A673 (cell line): ENCODE results near the gene NHERF2. TPM values are rescaled to one million over a fixed set of nuclear protein-coding genes. Genes with fewer than 3 reads are reported as not detected.

ENCODE experiments used
- BruUV-seq: library from RNA; stranded (reverse); fragments of 400-500 nt; replicated peaks from 2 replicates; lab custom pipeline; 2021; lab: Mats Ljungman, UMichigan
- CTCF ChIA-PET: fragments of 300-600 bp; sonication (Branson Sonifier 250); formaldehyde crosslinking; loops from one replicate; lab custom pipeline; 2022; ENCODE audit warnings: antibody characterized with exemption; lab: Charles Lee
- POLR2A ChIA-PET: fragments of 300-600 bp; sonication (Branson Sonifier 250); formaldehyde crosslinking; loops from one replicate; lab custom pipeline; 2022; ENCODE audit warnings: antibody characterized with exemption; ENCODE audit not compliant: low non-redundant PET; lab: Charles Lee
- DNase-seq: peaks from one replicate; pipeline ENCODE4 v3.0.0-alpha.2; 2015; ENCODE audit warnings: low spot score
- H3K27ac ChIP-seq: fragments of 200-600 bp; sonication (generic); 2 replicates; pipeline ENCODE4 v1.5.1; 2016; ENCODE audit warnings: mixed run types, low read depth, mild to moderate bottlenecking, mixed read lengths, antibody characterized with exemption, low read length; ENCODE audit not compliant: poor library complexity, severe bottlenecking
- H3K27me3 ChIP-seq: fragments of 200-600 bp; sonication (generic); replicated peaks from 2 replicates; pipeline ENCODE4 v1.6.1; 2017; ENCODE audit warnings: mixed run types, low read depth, mild to moderate bottlenecking, mixed read lengths, antibody characterized with exemption, low read length; ENCODE audit not compliant: insufficient read depth, poor library complexity
- H3K36me3 ChIP-seq: fragments of 200-600 bp; sonication (generic); 2 replicates; pipeline ENCODE4 v1.6.1; 2016; ENCODE audit warnings: mixed run types, mild to moderate bottlenecking, mixed read lengths, antibody characterized with exemption, low read length; ENCODE audit not compliant: insufficient read depth, poor library complexity, severe bottlenecking
- H3K4me1 ChIP-seq: fragments of 200-600 bp; sonication (generic); 2 replicates; pipeline ENCODE4 v1.6.1; 2017; ENCODE audit warnings: mixed run types, mild to moderate bottlenecking, mixed read lengths, antibody characterized with exemption, low read length; ENCODE audit not compliant: insufficient read depth, poor library complexity, severe bottlenecking
- H3K4me3 ChIP-seq: fragments of 200-600 bp; sonication (generic); 2 replicates; pipeline ENCODE4 v1.5.1; 2016; ENCODE audit warnings: low read depth, mixed run types, mild to moderate bottlenecking, mixed read lengths, low read length; ENCODE audit not compliant: poor library complexity, severe bottlenecking
- H3K9me3 ChIP-seq: fragments of 200-600 bp; sonication (generic); 2 replicates; pipeline ENCODE4 v1.6.1; 2016; ENCODE audit warnings: mixed run types, low read depth, mild to moderate bottlenecking, mixed read lengths, antibody characterized with exemption, low read length; ENCODE audit not compliant: poor library complexity, severe bottlenecking
- EZH2 ChIP-seq: fragments of 200-600 bp; sonication (generic); IDR thresholded peaks from 2 replicates; pipeline ENCODE4 v1.6.1; 2017; ENCODE audit warnings: borderline replicate concordance, low read depth, mild to moderate bottlenecking, mixed read lengths, antibody characterized with exemption, low read length; ENCODE audit not compliant: poor library complexity, severe bottlenecking
- intact Hi-C: fragments of 100-400 bp; cut with micrococcal nuclease; formaldehyde crosslinking; loops from one replicate; pipeline ENCODE4 v1.10.0; 2022; ENCODE audit not compliant: unreplicated experiment
- total RNA-seq: library from RNA; stranded (reverse); gene quantifications from 2 replicates; pipeline ENCODE4 v1.2.3, GENCODE V29; 2021
- TF ChIP-seq, protein P1 (sequence below): fragments of 300-800, 200-600 bp; sonication (generic); conservative IDR thresholded peaks from 2 replicates; pipeline ENCODE4 v1.5.1; 2017; ENCODE audit warnings: low read depth, mild to moderate bottlenecking, antibody characterized with exemption, low read length, moderate library complexity, mixed read lengths

NHERF2 gene
- total RNA-seq, 1 experiment from 2014 or later: 19.5 TPM

DNA sequence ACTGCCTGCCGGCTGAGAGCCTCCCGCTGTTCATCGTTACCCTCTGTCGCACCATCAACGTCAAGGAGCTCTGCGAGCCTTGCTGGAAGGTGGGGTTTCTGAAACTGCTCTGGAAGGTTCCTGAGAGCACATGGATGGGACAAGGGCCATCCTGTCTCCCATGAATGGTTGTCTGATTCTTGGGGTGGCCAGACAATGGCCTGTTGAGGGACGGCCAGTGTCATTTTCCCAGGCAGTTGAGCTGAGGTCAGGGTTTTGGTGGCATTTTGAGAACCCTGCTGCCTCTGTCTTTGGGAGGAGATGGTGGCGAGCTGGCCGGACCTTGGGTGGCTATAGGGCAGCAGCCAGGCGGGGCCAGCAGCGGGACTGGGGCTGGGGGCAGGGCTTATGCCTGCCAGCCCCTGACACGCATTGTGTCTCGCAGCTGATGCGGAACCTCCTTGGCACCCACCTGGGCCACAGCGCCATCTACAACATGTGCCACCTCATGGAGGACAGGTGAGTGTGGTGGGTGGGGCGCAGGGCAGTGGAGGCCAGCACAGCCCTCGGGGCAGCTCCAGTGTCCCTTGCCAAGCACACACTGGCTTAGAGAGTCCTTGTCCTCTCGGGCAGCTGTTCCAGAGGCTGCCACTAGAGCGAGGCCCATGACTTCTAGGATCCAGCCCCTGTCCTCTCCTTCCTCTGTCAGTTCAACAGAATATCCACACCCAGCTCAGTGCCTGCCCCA, 30.1 kb downstream of the NHERF2 start:
- Histone ChIP-seq H3K27ac (no peak overlapping the region), H3K27me3 (no peaks in the 10 kb centered on the region), H3K9me3 (no peaks in the 10 kb centered on the region), H3K4me1 (no peaks in the 10 kb centered on the region), H3K36me3 (peaks cover 5% of the 10 kb centered on the region), H3K4me3 (no peak overlapping the region)
- intact Hi-C loops: no loop called here
- no peak for DNase-seq
- TF ChIP-seq, protein P1, sequence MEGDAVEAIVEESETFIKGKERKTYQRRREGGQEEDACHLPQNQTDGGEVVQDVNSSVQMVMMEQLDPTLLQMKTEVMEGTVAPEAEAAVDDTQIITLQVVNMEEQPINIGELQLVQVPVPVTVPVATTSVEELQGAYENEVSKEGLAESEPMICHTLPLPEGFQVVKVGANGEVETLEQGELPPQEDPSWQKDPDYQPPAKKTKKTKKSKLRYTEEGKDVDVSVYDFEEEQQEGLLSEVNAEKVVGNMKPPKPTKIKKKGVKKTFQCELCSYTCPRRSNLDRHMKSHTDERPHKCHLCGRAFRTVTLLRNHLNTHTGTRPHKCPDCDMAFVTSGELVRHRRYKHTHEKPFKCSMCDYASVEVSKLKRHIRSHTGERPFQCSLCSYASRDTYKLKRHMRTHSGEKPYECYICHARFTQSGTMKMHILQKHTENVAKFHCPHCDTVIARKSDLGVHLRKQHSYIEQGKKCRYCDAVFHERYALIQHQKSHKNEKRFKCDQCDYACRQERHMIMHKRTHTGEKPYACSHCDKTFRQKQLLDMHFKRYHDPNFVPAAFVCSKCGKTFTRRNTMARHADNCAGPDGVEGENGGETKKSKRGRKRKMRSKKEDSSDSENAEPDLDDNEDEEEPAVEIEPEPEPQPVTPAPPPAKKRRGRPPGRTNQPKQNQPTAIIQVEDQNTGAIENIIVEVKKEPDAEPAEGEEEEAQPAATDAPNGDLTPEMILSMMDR: no peak
- no peak for TF ChIP-seq EZH2
- ChIA-PET POLR2A (no interaction called here), CTCF (interaction anchor here (0.6 to 1.3 kb wide), 3 partner anchors 34 to 94 kb away, joined by 3 to 6 read pairs (median 5); no protein-coding TSS in a partner anchor)
- BruUV-seq: no TSS peak

DNA sequence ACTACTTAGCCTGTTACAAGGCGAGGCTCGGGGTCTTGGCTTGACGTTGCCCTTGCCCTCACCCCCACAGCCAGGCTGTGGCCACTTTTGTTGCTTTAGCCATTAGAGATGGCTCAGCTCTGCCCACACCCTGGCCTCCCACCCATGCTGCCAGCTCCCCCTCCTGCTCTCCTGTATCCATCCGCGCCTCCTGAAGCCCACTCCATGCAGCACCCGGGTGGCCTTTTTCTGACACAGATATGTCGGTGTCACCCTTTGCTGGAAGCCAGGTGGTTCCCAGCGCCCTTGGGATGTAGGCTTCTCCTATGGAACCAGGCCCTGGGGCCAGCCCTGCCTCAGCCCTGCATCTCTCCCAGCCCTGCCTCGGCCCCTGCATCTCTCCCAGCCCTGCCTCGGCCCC, 30.7 kb downstream of the NHERF2 start:
- POLR2A ChIA-PET: no interaction called here
- Histone ChIP-seq H3K4me3 (no peak overlapping the region), H3K36me3 (peaks cover under 1% of the 10 kb centered on the region), H3K9me3 (no peaks in the 10 kb centered on the region), H3K27me3 (no peaks in the 10 kb centered on the region), H3K4me1 (no peaks in the 10 kb centered on the region), H3K27ac (no peak overlapping the region)
- no peak for DNase-seq
- intact Hi-C loops: no loop called here
- no TSS peak for BruUV-seq
- CTCF ChIA-PET: no interaction called here
- TF ChIP-seq, protein P1: no peak
- no peak for TF ChIP-seq EZH2

DNA sequence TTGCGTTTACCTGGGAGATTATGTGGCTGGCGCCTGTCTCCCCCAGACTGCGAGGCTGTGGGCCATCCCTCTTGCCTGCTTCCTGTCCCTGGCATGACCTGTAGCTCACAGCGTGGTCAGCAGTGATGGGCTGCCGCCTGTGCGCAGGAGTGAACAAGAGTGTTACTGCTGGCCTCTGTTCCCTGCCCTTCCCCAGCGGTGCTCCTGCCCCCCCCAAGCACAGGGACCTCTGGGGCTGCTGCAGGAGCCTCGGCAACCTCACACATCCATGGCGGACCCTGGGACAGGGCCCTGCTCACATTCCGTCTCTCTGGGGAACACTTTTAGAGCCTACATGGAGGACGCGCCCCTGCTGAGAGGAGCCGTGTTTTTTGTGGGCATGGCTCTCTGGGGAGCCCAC, 31.7 kb downstream of the NHERF2 start:
- intact Hi-C loops: no loop called here
- Histone ChIP-seq H3K4me3 (no peak overlapping the region), H3K9me3 (no peaks in the 10 kb centered on the region), H3K27me3 (no peaks in the 10 kb centered on the region), H3K4me1 (no peaks in the 10 kb centered on the region), H3K36me3 (no peaks in the 10 kb centered on the region), H3K27ac (no peak overlapping the region)
- TF ChIP-seq, protein P1: no peak
- TF ChIP-seq EZH2: no peak
- ChIA-PET POLR2A (interaction anchor here (0.6 kb wide), 1 partner anchor 10 kb away, joined by 4 read pairs; no protein-coding TSS in a partner anchor), CTCF (no interaction called here)
- no peak for DNase-seq
- no TSS peak for BruUV-seq
